A549 (cell line): ENCODE results near the gene PLA2G4F. TPM values are rescaled to one million over a fixed set of nuclear protein-coding genes. Genes with fewer than 3 reads are reported as not detected.

Experiments used
- ATAC-seq, 2 experiments: fragments of 200-7000 bp in 1 of 2; fragments of >200 bp in 1 of 2; cut with Nextera tagmentation in 1 of 2; cut with Tn5 transposase in 1 of 2; 3 replicates each; pipeline versions ENCODE4 v1.8.0 to v1.9.1; 2018 to 2020; ENCODE audit warnings: mild to moderate bottlenecking in 1 of 2, moderate library complexity in 1 of 2
- CTCF ChIA-PET: fragments of 300-600 bp; sonication (Branson Sonifier 250); formaldehyde crosslinking; extraction: SDS; loops from one replicate; lab custom pipeline; 2021; ENCODE audit warnings: antibody characterized with exemption, inconsistent platforms; lab: Yijun Ruan, JAX
- POLR2A ChIA-PET: fragments of 350-600 bp; formaldehyde crosslinking; extraction: SDS; loops from one replicate; lab custom pipeline; 2021; ENCODE audit warnings: antibody characterized with exemption, inconsistent platforms; lab: Yijun Ruan, JAX
- DNase-seq, 2 experiments: peaks; one replicate each; pipeline versions ENCODE4 v3.0.0 to v3.0.0-alpha.2; 2011 to 2016; ENCODE audit warnings: low read depth in 1 of 2, low spot score in 1 of 2
- FAIRE-seq: peaks from 2 replicates; lab custom pipeline; 2011; peaks lifted over from hg19 to GRCh38; lab: Jason Lieb, UNC
- H3K27ac ChIP-seq, 2 experiments: fragments of >200 bp; sonication (Bioruptor Twin); formaldehyde crosslinking; 3 replicates each; pipeline ENCODE4 v1.5.1; 2016 to 2017
- H3K4me1 ChIP-seq: fragments of >200 bp; sonication (Bioruptor Twin); formaldehyde crosslinking; 3 replicates; pipeline ENCODE4 v1.6.1; 2016
- H3K4me2 ChIP-seq: fragments of >200 bp; sonication (Bioruptor Twin); formaldehyde crosslinking; 3 replicates; pipeline ENCODE4 v1.6.1; 2016
- H3K4me3 ChIP-seq: fragments of >200 bp; sonication (Bioruptor Twin); formaldehyde crosslinking; 3 replicates; pipeline ENCODE4 v1.5.1; 2016
- H3K9me3 ChIP-seq: fragments of >200 bp; sonication (Bioruptor Twin); formaldehyde crosslinking; 3 replicates; pipeline ENCODE4 v1.6.1; 2016
- BHLHE40 ChIP-seq: IDR thresholded peaks from 2 replicates; pipeline ENCODE4 v1.6.1; 2012; ENCODE audit warnings: low read depth, low read length, inconsistent platforms
- CHD4 ChIP-seq: fragments of 200-600 bp; sonication (generic); IDR thresholded peaks from 2 replicates; pipeline ENCODE4 v1.6.1; 2016; ENCODE audit warnings: antibody characterized with exemption, mild to moderate bottlenecking, borderline replicate concordance
- EHF ChIP-seq: fragments of 250-450 bp; sonication (Bioruptor Pico); IDR thresholded peaks from 2 replicates; pipeline ENCODE4 v1.5.0; 2020; ENCODE audit warnings: mild to moderate bottlenecking
- FOSL2 ChIP-seq, 2 experiments: fragments of 450-650 bp in 1 of 2; fragments of >200 bp in 1 of 2; sonication (Bioruptor Twin) in 1 of 2; formaldehyde crosslinking; IDR thresholded peaks; 2 replicates each; pipeline versions ENCODE4 v1.5.0 to v1.6.1; 2016 to 2020; ENCODE audit warnings: mild to moderate bottlenecking in 1 of 2, moderate library complexity in 1 of 2
- HDAC2 ChIP-seq: fragments of 200-600 bp; sonication (generic); IDR thresholded peaks from 2 replicates; pipeline ENCODE4 v1.6.1; 2016
- HEYL ChIP-seq: fragments of 250-450 bp; sonication (Bioruptor Pico); IDR thresholded peaks from 2 replicates; pipeline ENCODE4 v1.8.0; 2021; ENCODE audit warnings: mild to moderate bottlenecking, moderate library complexity
- HOXA7 ChIP-seq: fragments of 250-450 bp; sonication (Bioruptor Pico); IDR thresholded peaks from 2 replicates; pipeline ENCODE4 v1.5.0; 2020; ENCODE audit warnings: mild to moderate bottlenecking, moderate library complexity
- HOXB13 ChIP-seq: fragments of 250-450 bp; sonication (Bioruptor Pico); IDR thresholded peaks from 2 replicates; pipeline ENCODE4 v1.5.0; 2020; ENCODE audit warnings: low read depth, mild to moderate bottlenecking, moderate library complexity
- MAZ ChIP-seq: fragments of 150-350 bp; IDR thresholded peaks from 2 replicates; pipeline ENCODE4 v1.6.1; 2014; ENCODE audit warnings: antibody characterized with exemption, low read depth, low read length, borderline replicate concordance
- MYC ChIP-seq: IDR thresholded peaks from 2 replicates; pipeline ENCODE4 v1.6.1; 2012; ENCODE audit warnings: mild to moderate bottlenecking, inconsistent platforms, low read length, improper control_type of control experiment, borderline replicate concordance
- NPAS2 ChIP-seq: fragments of 250-450 bp; sonication (Bioruptor Pico); IDR thresholded peaks from 2 replicates; pipeline ENCODE4 v1.8.0; 2022; ENCODE audit warnings: mild to moderate bottlenecking, moderate library complexity, borderline replicate concordance
- RAD21 ChIP-seq, 2 experiments: fragments of >200 bp in 1 of 2; sonication (Bioruptor Twin) in 1 of 2; formaldehyde crosslinking in 1 of 2; IDR thresholded peaks in 1 of 2; conservative IDR thresholded peaks in 1 of 2; 2 replicates in 1 of 2; 3 replicates in 1 of 2; pipeline ENCODE4 v1.6.1; 2012 to 2018; ENCODE audit warnings: inconsistent platforms in 1 of 2
- RCOR1 ChIP-seq: fragments of 150-350 bp; IDR thresholded peaks from 2 replicates; pipeline ENCODE4 v1.6.1; 2014; ENCODE audit warnings: antibody characterized with exemption, low read length, low read depth
- SMC3 ChIP-seq: fragments of >200 bp; sonication (Bioruptor Twin); formaldehyde crosslinking; IDR thresholded peaks from 3 replicates; pipeline ENCODE4 v1.6.1; 2018; ENCODE audit warnings: inconsistent platforms
- SREBF2 ChIP-seq: fragments of 450-650 bp; IDR thresholded peaks from 2 replicates; pipeline ENCODE4 v1.6.1; 2014; ENCODE audit warnings: mild to moderate bottlenecking, moderate library complexity
- TP53 ChIP-seq: fragments of 250-450 bp; sonication (Bioruptor Pico); IDR thresholded peaks from 2 replicates; pipeline ENCODE4 v1.5.0; 2021; ENCODE audit warnings: mild to moderate bottlenecking, moderate library complexity
- ZC3H11A ChIP-seq: fragments of 450-650 bp; IDR thresholded peaks from 2 replicates; pipeline ENCODE4 v1.6.1; 2014; ENCODE audit warnings: antibody characterized with exemption, mild to moderate bottlenecking
- ZFP36 ChIP-seq: fragments of 450-650 bp; IDR thresholded peaks from 2 replicates; pipeline ENCODE4 v1.6.1; 2014; ENCODE audit warnings: borderline replicate concordance; ENCODE audit not compliant: partially characterized antibody
- ZNF302 ChIP-seq: fragments of 250-450 bp; sonication (Bioruptor Pico); IDR thresholded peaks from 2 replicates; pipeline ENCODE4 v1.9.0; 2021; ENCODE audit warnings: inconsistent platforms, mild to moderate bottlenecking, moderate library complexity
- WGBS: methylation state at CpG from one replicate; pipeline ENCODE4 v1.1.6; 2017; ENCODE audit errors: missing lambda C conversion rate; 5-methylcytosine and 5-hydroxymethylcytosine counted together
- polyA plus RNA-seq, 4 experiments: library from polyadenylated mRNA; depleted of rRNA in 3 of 4; stranded (reverse); fragments of >200 nt; fragmentation: RNase III in 1 of 4; extraction: RNeasy Plus Mini Kit Qiagen cat#74134 plus additional on column Dnase treatment in 1 of 4; gene quantifications; 2 replicates in 3 of 4; 3 replicates in 1 of 4; pipeline ENCODE4 v1.2.3, GENCODE V29; 2011 to 2017
- TF ChIP-seq, protein P1 (sequence below): IDR thresholded peaks from 2 replicates; pipeline ENCODE4 v1.6.1; 2012
- TF ChIP-seq, protein P2 (sequence below): fragments of 150-350 bp; IDR thresholded peaks from 2 replicates; pipeline ENCODE4 v1.6.1; 2014; ENCODE audit warnings: low read depth, mild to moderate bottlenecking, low read length
- TF ChIP-seq, protein P3 (sequence below): IDR thresholded peaks from 2 replicates; pipeline ENCODE4 v1.6.1; 2012; ENCODE audit warnings: low read depth, borderline replicate concordance
- TF ChIP-seq, protein P4 (sequence below): fragments of >200 bp; sonication (Bioruptor Twin); formaldehyde crosslinking; IDR thresholded peaks from 3 replicates; pipeline ENCODE4 v1.6.1; 2016
- TF ChIP-seq, protein P5 (sequence below): fragments of >200 bp; sonication (Bioruptor Twin); formaldehyde crosslinking; IDR thresholded peaks from 3 replicates; pipeline ENCODE4 v1.5.1; 2016

Gene PLA2G4F
- polyA plus RNA-seq, 2 of the 4 experiments (the other 2 are of a cell fraction) = not detected

DNA sequence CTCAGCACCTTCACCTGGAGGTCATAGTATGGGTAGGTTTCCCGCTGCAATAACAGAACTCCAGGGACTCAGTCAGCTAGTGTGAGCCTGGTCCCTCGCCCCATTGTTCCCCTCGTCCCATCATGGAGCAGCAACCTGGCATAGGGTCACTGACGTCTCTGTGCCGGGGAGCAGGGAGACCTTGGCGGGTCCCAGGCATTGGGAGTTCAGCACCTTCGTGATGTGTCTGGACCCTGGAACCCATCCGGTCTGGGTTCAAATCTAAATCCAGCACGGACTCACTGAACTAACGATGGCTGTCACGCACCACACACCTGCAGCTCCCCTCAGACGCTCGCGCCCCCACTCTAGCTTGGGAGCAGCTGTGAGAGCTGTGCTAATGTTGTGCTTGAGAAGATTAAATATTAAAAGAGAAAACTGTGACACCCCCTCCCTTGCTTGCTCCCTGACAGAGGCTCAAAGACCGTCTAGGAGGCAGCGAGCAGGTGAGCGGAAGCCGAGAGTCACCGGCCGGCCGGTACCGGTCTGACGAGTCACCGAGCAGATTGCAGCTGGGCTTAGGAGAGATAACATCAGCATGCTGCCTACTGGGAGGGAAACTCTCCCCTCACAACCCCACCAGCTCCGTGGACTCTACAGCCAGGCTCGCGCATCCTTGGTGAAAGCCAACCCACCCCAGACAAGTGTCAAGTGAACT lies 742 bp downstream of the PLA2G4F start (continued):
- TF ChIP-seq, protein P1, sequence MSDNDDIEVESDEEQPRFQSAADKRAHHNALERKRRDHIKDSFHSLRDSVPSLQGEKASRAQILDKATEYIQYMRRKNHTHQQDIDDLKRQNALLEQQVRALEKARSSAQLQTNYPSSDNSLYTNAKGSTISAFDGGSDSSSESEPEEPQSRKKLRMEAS = no peak
- no peak for TF ChIP-seq RAD21 (conservative IDR thresholded peaks at IDR 0.05 in 1 of 2, IDR thresholded peaks at IDR 0.05 in 1 of 2)
- TF ChIP-seq NPAS2 (CRISPR knock-in tag) = no peak
- TF ChIP-seq FOSL2 (IDR thresholded peaks at IDR 0.05) = no peak
- no peak for TF ChIP-seq FOSL2 (CRISPR knock-in tag; IDR thresholded peaks at IDR 0.05)
- no peak for TF ChIP-seq ZC3H11A
- TF ChIP-seq BHLHE40 = no peak

DNA sequence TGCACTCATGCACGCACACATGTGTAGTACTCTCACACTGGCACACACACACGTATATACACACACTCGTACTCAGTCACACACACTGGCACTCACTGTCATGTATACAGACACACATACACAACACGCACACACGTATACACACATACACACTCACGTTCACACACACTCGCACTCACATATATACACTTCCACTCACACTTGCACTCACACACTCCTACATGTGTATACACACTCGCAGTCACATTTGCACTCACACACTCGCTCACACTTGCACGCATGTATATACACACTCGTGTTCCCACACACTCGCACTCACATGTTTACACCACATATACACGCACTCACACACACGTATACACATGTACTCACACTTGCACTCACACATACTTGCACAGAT lies 1.5 kb downstream of the PLA2G4F start:
- 89% methylated on average over 14 of the region's 14 CpGs for WGBS

DNA sequence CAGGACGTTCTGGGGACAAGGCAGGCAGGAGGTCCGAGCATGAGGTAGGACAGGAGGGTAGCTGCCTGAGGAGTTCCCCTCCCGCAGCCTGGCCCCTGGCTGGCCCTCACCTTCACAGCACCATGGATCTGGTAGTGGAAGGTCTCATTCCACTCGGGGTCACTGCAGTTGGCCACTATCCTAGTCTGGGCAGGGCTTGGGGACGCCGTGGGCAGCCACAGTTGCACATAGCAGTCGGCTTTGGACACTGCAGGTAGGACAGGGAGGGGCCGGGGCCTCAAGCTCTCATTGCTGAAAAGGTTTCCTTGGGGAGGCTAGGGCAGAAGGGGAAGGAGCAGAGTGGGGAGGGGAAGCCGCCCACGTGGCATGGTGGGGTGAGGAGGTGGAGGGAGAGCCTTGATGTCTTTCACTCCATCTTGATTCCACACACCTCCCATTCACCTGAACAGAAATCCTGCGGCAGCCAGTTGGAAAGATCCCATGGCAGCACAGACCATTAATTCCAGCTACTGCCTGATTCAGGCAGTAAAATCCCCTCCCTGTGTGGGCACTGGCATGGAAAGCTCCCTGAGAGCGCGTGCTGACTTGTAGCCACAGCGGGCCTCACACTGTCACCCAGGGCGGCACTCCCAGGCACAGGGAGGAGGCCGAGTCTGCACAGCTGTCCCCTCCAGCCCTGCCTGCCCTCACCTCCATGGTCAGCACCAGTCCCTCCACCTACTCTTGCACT lies 2.1 kb downstream of the PLA2G4F start:
- ATAC-seq = no peak
- H3K4me3 ChIP-seq = no peak overlapping the region
- 82% methylated on average over 11 of the region's 16 CpGs for WGBS
- POLR2A ChIA-PET = no interaction called here
- TF ChIP-seq HEYL (CRISPR knock-in tag) (no peak), EHF (no peak), RCOR1 (no peak), HOXA7 (CRISPR knock-in tag) (no peak), HDAC2 (no peak), HOXB13 (CRISPR knock-in tag) (no peak), TP53 (CRISPR knock-in tag) (no peak), ZNF302 (CRISPR knock-in tag) (no peak)
- TF ChIP-seq, protein P2, sequence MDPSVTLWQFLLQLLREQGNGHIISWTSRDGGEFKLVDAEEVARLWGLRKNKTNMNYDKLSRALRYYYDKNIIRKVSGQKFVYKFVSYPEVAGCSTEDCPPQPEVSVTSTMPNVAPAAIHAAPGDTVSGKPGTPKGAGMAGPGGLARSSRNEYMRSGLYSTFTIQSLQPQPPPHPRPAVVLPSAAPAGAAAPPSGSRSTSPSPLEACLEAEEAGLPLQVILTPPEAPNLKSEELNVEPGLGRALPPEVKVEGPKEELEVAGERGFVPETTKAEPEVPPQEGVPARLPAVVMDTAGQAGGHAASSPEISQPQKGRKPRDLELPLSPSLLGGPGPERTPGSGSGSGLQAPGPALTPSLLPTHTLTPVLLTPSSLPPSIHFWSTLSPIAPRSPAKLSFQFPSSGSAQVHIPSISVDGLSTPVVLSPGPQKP = no peak
- TF ChIP-seq, all 56 proteins: peak for 0
- Histone ChIP-seq H3K4me2 (no peak overlapping the region), H3K9me3 (no peaks in the 10 kb centered on the region), H3K27ac (no peak overlapping the region), H3K4me1 (no peaks in the 10 kb centered on the region)
- no peak for FAIRE-seq
- CTCF ChIA-PET = interaction anchor here (0.6 to 1.2 kb wide), 2 partner anchors 16 kb away, joined by 3 to 5 read pairs; no protein-coding TSS in a partner anchor
- no peak for DNase-seq

More for the DNA sequence above, 1.5 kb downstream of the PLA2G4F start:
- Histone ChIP-seq H3K27ac (no peak overlapping the region), H3K9me3 (no peaks in the 10 kb centered on the region), H3K4me2 (no peak overlapping the region), H3K4me1 (no peaks in the 10 kb centered on the region), H3K4me3 (no peak overlapping the region)
- DNase-seq (no peak), ATAC-seq (no peak), FAIRE-seq (no peak)
- CTCF ChIA-PET = interaction anchor here (0.6 kb wide), 1 partner anchor 17 kb away, joined by 3 read pairs; no protein-coding TSS in a partner anchor
- POLR2A ChIA-PET = no interaction called here
- TF ChIP-seq SREBF2 = no peak
- TF ChIP-seq, protein P3, sequence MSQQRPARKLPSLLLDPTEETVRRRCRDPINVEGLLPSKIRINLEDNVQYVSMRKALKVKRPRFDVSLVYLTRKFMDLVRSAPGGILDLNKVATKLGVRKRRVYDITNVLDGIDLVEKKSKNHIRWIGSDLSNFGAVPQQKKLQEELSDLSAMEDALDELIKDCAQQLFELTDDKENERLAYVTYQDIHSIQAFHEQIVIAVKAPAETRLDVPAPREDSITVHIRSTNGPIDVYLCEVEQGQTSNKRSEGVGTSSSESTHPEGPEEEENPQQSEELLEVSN = no peak

DNA sequence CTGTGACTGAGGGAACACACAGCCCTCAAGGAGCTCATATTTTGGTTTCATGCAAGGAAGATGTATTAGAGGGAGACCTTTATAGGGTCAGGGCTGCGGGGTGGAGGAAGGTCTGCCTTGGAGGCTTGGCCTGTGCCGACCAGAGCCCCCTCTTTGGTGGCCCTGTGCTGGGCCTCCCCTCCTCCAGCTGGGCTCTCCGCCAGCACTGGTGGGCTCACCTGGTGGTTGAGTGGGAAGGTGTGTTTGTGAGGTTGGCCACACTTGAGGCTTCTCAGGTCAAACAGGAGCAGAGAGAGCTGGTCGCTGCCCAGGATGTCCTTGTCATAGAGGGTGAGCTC lies 2.6 kb downstream of the PLA2G4F start:
- 19% methylated on average over 3 of the region's 4 CpGs for WGBS
- ATAC-seq (no peak), FAIRE-seq (no peak), DNase-seq (no peak)
- TF ChIP-seq HEYL (CRISPR knock-in tag) (no peak), SMC3 (no peak), SREBF2 (no peak), MAZ (no peak), MYC (no peak), CHD4 (no peak), FOSL2 (IDR thresholded peaks at IDR 0.05) (no peak), FOSL2 (CRISPR knock-in tag; IDR thresholded peaks at IDR 0.05) (no peak), RCOR1 (no peak), ZFP36 (no peak)
- TF ChIP-seq, protein P4, sequence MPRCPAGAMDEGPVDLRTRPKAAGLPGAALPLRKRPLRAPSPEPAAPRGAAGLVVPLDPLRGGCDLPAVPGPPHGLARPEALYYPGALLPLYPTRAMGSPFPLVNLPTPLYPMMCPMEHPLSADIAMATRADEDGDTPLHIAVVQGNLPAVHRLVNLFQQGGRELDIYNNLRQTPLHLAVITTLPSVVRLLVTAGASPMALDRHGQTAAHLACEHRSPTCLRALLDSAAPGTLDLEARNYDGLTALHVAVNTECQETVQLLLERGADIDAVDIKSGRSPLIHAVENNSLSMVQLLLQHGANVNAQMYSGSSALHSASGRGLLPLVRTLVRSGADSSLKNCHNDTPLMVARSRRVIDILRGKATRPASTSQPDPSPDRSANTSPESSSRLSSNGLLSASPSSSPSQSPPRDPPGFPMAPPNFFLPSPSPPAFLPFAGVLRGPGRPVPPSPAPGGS = no peak
- TF ChIP-seq, protein P5, sequence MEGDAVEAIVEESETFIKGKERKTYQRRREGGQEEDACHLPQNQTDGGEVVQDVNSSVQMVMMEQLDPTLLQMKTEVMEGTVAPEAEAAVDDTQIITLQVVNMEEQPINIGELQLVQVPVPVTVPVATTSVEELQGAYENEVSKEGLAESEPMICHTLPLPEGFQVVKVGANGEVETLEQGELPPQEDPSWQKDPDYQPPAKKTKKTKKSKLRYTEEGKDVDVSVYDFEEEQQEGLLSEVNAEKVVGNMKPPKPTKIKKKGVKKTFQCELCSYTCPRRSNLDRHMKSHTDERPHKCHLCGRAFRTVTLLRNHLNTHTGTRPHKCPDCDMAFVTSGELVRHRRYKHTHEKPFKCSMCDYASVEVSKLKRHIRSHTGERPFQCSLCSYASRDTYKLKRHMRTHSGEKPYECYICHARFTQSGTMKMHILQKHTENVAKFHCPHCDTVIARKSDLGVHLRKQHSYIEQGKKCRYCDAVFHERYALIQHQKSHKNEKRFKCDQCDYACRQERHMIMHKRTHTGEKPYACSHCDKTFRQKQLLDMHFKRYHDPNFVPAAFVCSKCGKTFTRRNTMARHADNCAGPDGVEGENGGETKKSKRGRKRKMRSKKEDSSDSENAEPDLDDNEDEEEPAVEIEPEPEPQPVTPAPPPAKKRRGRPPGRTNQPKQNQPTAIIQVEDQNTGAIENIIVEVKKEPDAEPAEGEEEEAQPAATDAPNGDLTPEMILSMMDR = no peak
- Histone ChIP-seq H3K4me3 (no peak overlapping the region), H3K4me1 (no peaks in the 10 kb centered on the region), H3K4me2 (no peak overlapping the region), H3K9me3 (no peaks in the 10 kb centered on the region), H3K27ac (no peak overlapping the region)
- ChIA-PET CTCF (interaction anchor here (0.6 to 1.2 kb wide), 2 partner anchors 15 to 407 kb away, joined by 3 to 5 read pairs; no protein-coding TSS in a partner anchor), POLR2A (no interaction called here)
